PC-3 (cell line): Measurements from ENCODE around the gene MYO10. TPM values are rescaled to one million over a fixed set of nuclear protein-coding genes. Genes with fewer than 3 reads are reported as not detected.

Experiments
- ATAC-seq: fragments of 200-7000 bp; cut with Tn5 transposase; 2 replicates; pipeline ENCODE4 v1.9.1; 2020; ENCODE audit warnings: mild to moderate bottlenecking, moderate library complexity
- BruUV-seq: library from RNA; stranded (reverse); fragments of 400-500 nt; replicated peaks from 2 replicates; lab custom pipeline; 2021; lab: Mats Ljungman, UMichigan
- CTCF ChIA-PET: fragments of 300-600 bp; sonication (Branson Sonifier 250); formaldehyde crosslinking; loops from one replicate; lab custom pipeline; 2022; ENCODE audit warnings: antibody characterized with exemption; lab: Charles Lee
- POLR2A ChIA-PET: fragments of 300-600 bp; sonication (Branson Sonifier 250); formaldehyde crosslinking; loops from one replicate; lab custom pipeline; 2022; ENCODE audit warnings: antibody characterized with exemption; ENCODE audit not compliant: unreplicated experiment; lab: Charles Lee
- DNase-seq: peaks from one replicate; pipeline ENCODE4 v3.0.0-alpha.2; 2015
- H2AFZ ChIP-seq: fragments of 300-600 bp; sonication (generic); 2 replicates; pipeline ENCODE4 v1.6.0; 2016; ENCODE audit warnings: antibody characterized with exemption, low read length
- H3F3A ChIP-seq: fragments of 300-600 bp; sonication (generic); one replicate; pipeline ENCODE4 v1.6.0; 2017; ENCODE audit warnings: antibody characterized with exemption, low read length, control low read depth, mild to moderate bottlenecking; ENCODE audit not compliant: unreplicated experiment
- H3K27ac ChIP-seq: fragments of 300-600 bp; sonication (generic); 2 replicates; pipeline ENCODE4 v1.5.1; 2016; ENCODE audit warnings: mild to moderate bottlenecking, low read length
- H3K27me3 ChIP-seq: fragments of 300-600 bp; sonication (generic); 2 replicates; pipeline ENCODE4 v1.6.1; 2016; ENCODE audit warnings: low read length, mixed read lengths
- H3K36me3 ChIP-seq: fragments of 300-600 bp; sonication (generic); 2 replicates; pipeline ENCODE4 v1.6.1; 2016; ENCODE audit warnings: low read depth, mixed run types, low read length, mixed read lengths
- H3K4me1 ChIP-seq: fragments of 300-600 bp; sonication (generic); 2 replicates; pipeline ENCODE4 v1.5.1; 2016; ENCODE audit warnings: low read length; ENCODE audit not compliant: insufficient read depth
- H3K4me2 ChIP-seq: fragments of 300-600 bp; sonication (generic); 2 replicates; pipeline ENCODE4 v1.6.0; 2016; ENCODE audit warnings: low read length
- H3K4me3 ChIP-seq: fragments of 300-600 bp; sonication (generic); 2 replicates; pipeline ENCODE4 v1.5.1; 2016; ENCODE audit warnings: mild to moderate bottlenecking, low read length, mixed read lengths
- H3K79me2 ChIP-seq: fragments of 300-600 bp; sonication (generic); 2 replicates; pipeline ENCODE4 v1.6.1; 2017; ENCODE audit warnings: low read length, mixed read lengths
- H3K9ac ChIP-seq: fragments of 300-600 bp; sonication (generic); 2 replicates; pipeline ENCODE4 v1.6.0; 2016; ENCODE audit warnings: mild to moderate bottlenecking, low read length
- H3K9me2 ChIP-seq: fragments of 300-600 bp; sonication (generic); replicated peaks from 2 replicates; pipeline ENCODE4 v1.6.1; 2016; ENCODE audit warnings: mixed run types, low read length, mixed read lengths
- H3K9me3 ChIP-seq: fragments of 300-600 bp; sonication (generic); 2 replicates; pipeline ENCODE4 v1.6.1; 2016; ENCODE audit warnings: low read length, mixed read lengths
- H4K20me1 ChIP-seq: fragments of 300-600 bp; sonication (generic); 2 replicates; pipeline ENCODE4 v1.6.1; 2016; ENCODE audit warnings: low read length, mixed read lengths
- CTCF ChIP-seq: fragments of 300-600 bp; sonication (generic); conservative IDR thresholded peaks from 2 replicates; pipeline ENCODE4 v1.5.1; 2017; ENCODE audit warnings: antibody characterized with exemption, low read depth, mild to moderate bottlenecking, low read length
- EZH2 ChIP-seq: fragments of 300-600 bp; sonication (generic); IDR thresholded peaks from one replicate; pipeline ENCODE4 v1.6.1; 2017; ENCODE audit warnings: antibody characterized with exemption, mild to moderate bottlenecking, low read length; ENCODE audit not compliant: unreplicated experiment
- EZH2phosphoT487 ChIP-seq: fragments of 300-600 bp; sonication (generic); IDR thresholded peaks from 2 replicates; pipeline ENCODE4 v1.6.1; 2018; ENCODE audit warnings: mild to moderate bottlenecking, antibody characterized with exemption, low read length, borderline replicate concordance
- intact Hi-C: fragments of 100-400 bp; cut with micrococcal nuclease; formaldehyde crosslinking; loops from 2 replicates; pipeline ENCODE4 v1.9.0; 2023
- total RNA-seq: library from RNA; depleted of rRNA; stranded (reverse); fragments of >200 nt; gene quantifications from 2 replicates; pipeline ENCODE4 v1.2.3, GENCODE V29; 2014

Gene MYO10
- total RNA-seq, 1 experiment from 2014 or later: 52.3 TPM

GRCh38 chr5:16871746-16872339 is 64.2 kb downstream of the MYO10 start:
- CTCF ChIA-PET: interaction anchor here (0.7 kb wide), 1 partner anchor 68 kb away, joined by 3 read pairs; no protein-coding TSS in a partner anchor
- Histone ChIP-seq H3K4me1 (peaks cover 24% of the 10 kb centered on the region), H3K27ac (peak overlapping the region; percentile 79), H3F3A (peaks cover 4% of the 10 kb centered on the region), H3K27me3 (no peaks in the 10 kb centered on the region), H4K20me1 (no peaks in the 10 kb centered on the region), H3K9me3 (no peaks in the 10 kb centered on the region), H2AFZ (no peak overlapping the region), H3K79me2 (peaks cover 41% of the 10 kb centered on the region), H3K4me3 (no peak overlapping the region), H3K9me2 (no peaks in the 10 kb centered on the region), H3K36me3 (peaks cover 32% of the 10 kb centered on the region), H3K9ac (no peak overlapping the region), H3K4me2 (peak overlapping the region; percentile 34)
- ATAC-seq: peak; percentile 40
- BruUV-seq: no TSS peak
- TF ChIP-seq CTCF: no peak
- TF ChIP-seq EZH2phosphoT487: no peak
- TF ChIP-seq EZH2: no peak
- intact Hi-C loops: loop anchor here (10.0 kb wide), 1 partner anchor 63 kb away; the partner anchor contains the start of gene MYO10
- POLR2A ChIA-PET: no interaction called here
- peak; percentile 80 for DNase-seq

- DNase-seq (no peak), ATAC-seq (no peak)
- Histone ChIP-seq H3K27me3 (no peaks in the 10 kb centered on the region), H3K4me1 (peaks cover 24% of the 10 kb centered on the region), H3K27ac (peak overlapping the region; percentile 79), H4K20me1 (no peaks in the 10 kb centered on the region), H3K9me2 (no peaks in the 10 kb centered on the region), H3K36me3 (peaks cover 23% of the 10 kb centered on the region), H2AFZ (no peak overlapping the region), H3F3A (peaks cover 4% of the 10 kb centered on the region), H3K4me2 (peak overlapping the region; percentile 34; the same call in 1 of the 2 replicates), H3K4me3 (no peak overlapping the region), H3K9ac (no peak overlapping the region), H3K9me3 (no peaks in the 10 kb centered on the region), H3K79me2 (peaks cover 50% of the 10 kb centered on the region)
- intact Hi-C loops: loop anchor here (1.0 to 10.0 kb wide), 2 partner anchors 23 to 64 kb away; partner anchors contain the start of gene MYO10
- no TSS peak for BruUV-seq
- ChIA-PET POLR2A (no interaction called here), CTCF (no interaction called here)
- TF ChIP-seq CTCF (0 out of 2 replicates have a peak, but pooled peaks have one; percentile 16), EZH2phosphoT487 (no peak), EZH2 (no peak)
Measured at GRCh38 chr5:16870878-16871277, 65.2 kb downstream of the MYO10 start.
